ENCODE data around the gene MISFA.

DNA sequence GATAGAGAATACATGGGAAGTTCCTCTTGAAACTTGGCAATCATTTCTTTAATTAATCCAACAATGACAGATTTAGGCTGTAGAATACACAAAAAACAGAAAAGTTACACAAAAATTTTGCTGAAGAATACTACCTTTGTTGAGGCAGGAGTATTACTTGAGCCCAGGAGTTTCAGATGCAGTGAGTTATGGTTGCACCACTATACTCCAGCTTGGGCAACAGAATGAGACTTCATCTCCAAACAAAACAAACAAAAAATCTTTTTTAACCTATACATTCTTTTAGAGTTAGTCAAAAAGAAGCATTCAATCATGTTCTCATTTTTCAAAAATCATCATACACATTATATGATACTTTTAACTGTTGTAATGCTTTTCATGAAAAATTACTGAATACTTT lies 33.2 kb upstream of the MISFA start:
- no peak for TF ChIP-seq POLR2A (IDR thresholded peaks at IDR 0.05)
- no peak for TF ChIP-seq CTCF (IDR thresholded peaks at IDR 0.05)
- no peak for TF ChIP-seq POLR2AphosphoS5 (IDR thresholded peaks at IDR 0.05)
- no peak for TF ChIP-seq EP300 (IDR thresholded peaks at IDR 0.05)
